ENCODE measurements around the gene SUMO3.

Gene SUMO3

GRCh38 chr21:44820851-44821250 is 3.0 kb upstream of the SUMO3 start:
- DNase-seq (ENCODE audit: insufficient read length) (no peak), FAIRE-seq (no peak)
- no peak for TF ChIP-seq POLR2AphosphoS5 (IDR thresholded peaks at IDR 0.05; ENCODE audit: low read depth, low read length)
- TF ChIP-seq TAF1 (IDR thresholded peaks at IDR 0.05; ENCODE audit: borderline replicate concordance, low read depth, low read length) = no peak
- no peak for TF ChIP-seq POLR2A (IDR thresholded peaks at IDR 0.05; ENCODE audit: low read depth, low read length)

GRCh38 chr21:44819283-44820243 is 1.7 kb upstream of the SUMO3 start:
- TF ChIP-seq POLR2AphosphoS5 (IDR thresholded peaks at IDR 0.05; ENCODE audit: low read depth, low read length) (no peak), TAF1 (IDR thresholded peaks at IDR 0.05; ENCODE audit: borderline replicate concordance, low read depth, low read length) (no peak), POLR2A (IDR thresholded peaks at IDR 0.05; ENCODE audit: low read depth, low read length) (no peak)
- DNase-seq (ENCODE audit: insufficient read length) (no peak), FAIRE-seq (no peak)

GRCh38 chr21:44818640-44819011 is 764 bp upstream of the SUMO3 start:
- no peak for TF ChIP-seq POLR2AphosphoS5 (IDR thresholded peaks at IDR 0.05; ENCODE audit: low read depth, low read length)
- no peak for TF ChIP-seq TAF1 (IDR thresholded peaks at IDR 0.05; ENCODE audit: borderline replicate concordance, low read depth, low read length)
- no peak for TF ChIP-seq POLR2A (IDR thresholded peaks at IDR 0.05; ENCODE audit: low read depth, low read length)
- DNase-seq (ENCODE audit: insufficient read length) (no peak), FAIRE-seq (no peak)

- DNase-seq (ENCODE audit: insufficient read length) (peak; percentile 93), FAIRE-seq (no peak)
- TF ChIP-seq POLR2AphosphoS5 (IDR thresholded peaks at IDR 0.05; ENCODE audit: low read depth, low read length) (no peak), POLR2A (IDR thresholded peaks at IDR 0.05; ENCODE audit: low read depth, low read length) (no peak), TAF1 (IDR thresholded peaks at IDR 0.05; ENCODE audit: borderline replicate concordance, low read depth, low read length) (no peak)
These were observed 369 bp downstream of the SUMO3 start for GRCh38 chr21:44817506-44817880.

- FAIRE-seq (no peak), DNase-seq (ENCODE audit: insufficient read length) (no peak)
These were observed 929 bp downstream of the SUMO3 start for GRCh38 chr21:44816761-44817505.

GRCh38 chr21:44815852-44816628 is 1.8 kb downstream of the SUMO3 start:
- FAIRE-seq = no peak
- TF ChIP-seq POLR2AphosphoS5 (IDR thresholded peaks at IDR 0.05; ENCODE audit: low read depth, low read length) (no peak), POLR2A (IDR thresholded peaks at IDR 0.05; ENCODE audit: low read depth, low read length) (no peak), TAF1 (IDR thresholded peaks at IDR 0.05; ENCODE audit: borderline replicate concordance, low read depth, low read length) (no peak)
- DNase-seq (ENCODE audit: insufficient read length) = no peak

More at GRCh38 chr21:44816761-44817505, 929 bp downstream of the SUMO3 start:
- TF ChIP-seq TAF1 (IDR thresholded peaks at IDR 0.05; ENCODE audit: borderline replicate concordance, low read depth, low read length) = no peak
- TF ChIP-seq POLR2A (IDR thresholded peaks at IDR 0.05; ENCODE audit: low read depth, low read length) = no peak
- no peak for TF ChIP-seq POLR2AphosphoS5 (IDR thresholded peaks at IDR 0.05; ENCODE audit: low read depth, low read length)

GRCh38 chr21:44815225-44815624 is 2.6 kb downstream of the SUMO3 start:
- no peak for FAIRE-seq
- TF ChIP-seq POLR2A (IDR thresholded peaks at IDR 0.05; ENCODE audit: low read depth, low read length) (peak; percentile 31; the same call in 1 of the 2 replicates), POLR2AphosphoS5 (IDR thresholded peaks at IDR 0.05; ENCODE audit: low read depth, low read length) (no peak)
- no peak for DNase-seq (ENCODE audit: insufficient read length)

GRCh38 chr21:44814498-44815023 is 3.3 kb downstream of the SUMO3 start:
- FAIRE-seq = no peak

GRCh38 chr21:44813727-44814126 is 4.1 kb downstream of the SUMO3 start:
- FAIRE-seq (no peak), DNase-seq (ENCODE audit: insufficient read length) (no peak)
- TF ChIP-seq POLR2A (IDR thresholded peaks at IDR 0.05; ENCODE audit: low read depth, low read length) (no peak), POLR2AphosphoS5 (IDR thresholded peaks at IDR 0.05; ENCODE audit: low read depth, low read length) (no peak), TAF1 (IDR thresholded peaks at IDR 0.05; ENCODE audit: borderline replicate concordance, low read depth, low read length) (no peak)

More at GRCh38 chr21:44814498-44815023, 3.3 kb downstream of the SUMO3 start:
- DNase-seq (ENCODE audit: insufficient read length) = no peak
- TF ChIP-seq POLR2AphosphoS5 (IDR thresholded peaks at IDR 0.05; ENCODE audit: low read depth, low read length) (no peak), POLR2A (IDR thresholded peaks at IDR 0.05; ENCODE audit: low read depth, low read length) (no peak), TAF1 (IDR thresholded peaks at IDR 0.05; ENCODE audit: borderline replicate concordance, low read depth, low read length) (no peak)

- DNase-seq (ENCODE audit: insufficient read length) (no peak), FAIRE-seq (no peak)
- TF ChIP-seq POLR2A (IDR thresholded peaks at IDR 0.05; ENCODE audit: low read depth, low read length) (no peak), POLR2AphosphoS5 (IDR thresholded peaks at IDR 0.05; ENCODE audit: low read depth, low read length) (no peak), TAF1 (IDR thresholded peaks at IDR 0.05; ENCODE audit: borderline replicate concordance, low read depth, low read length) (no peak)
These were observed 4.7 kb downstream of the SUMO3 start for GRCh38 chr21:44813149-44813548.

GRCh38 chr21:44812640-44813039 is 5.2 kb downstream of the SUMO3 start:
- FAIRE-seq (no peak), DNase-seq (ENCODE audit: insufficient read length) (no peak)
- TF ChIP-seq POLR2A (IDR thresholded peaks at IDR 0.05; ENCODE audit: low read depth, low read length) (no peak), TAF1 (IDR thresholded peaks at IDR 0.05; ENCODE audit: borderline replicate concordance, low read depth, low read length) (no peak), POLR2AphosphoS5 (IDR thresholded peaks at IDR 0.05; ENCODE audit: low read depth, low read length) (no peak)
